ENCODE results near the gene CUX1.

Gene CUX1

DNA sequence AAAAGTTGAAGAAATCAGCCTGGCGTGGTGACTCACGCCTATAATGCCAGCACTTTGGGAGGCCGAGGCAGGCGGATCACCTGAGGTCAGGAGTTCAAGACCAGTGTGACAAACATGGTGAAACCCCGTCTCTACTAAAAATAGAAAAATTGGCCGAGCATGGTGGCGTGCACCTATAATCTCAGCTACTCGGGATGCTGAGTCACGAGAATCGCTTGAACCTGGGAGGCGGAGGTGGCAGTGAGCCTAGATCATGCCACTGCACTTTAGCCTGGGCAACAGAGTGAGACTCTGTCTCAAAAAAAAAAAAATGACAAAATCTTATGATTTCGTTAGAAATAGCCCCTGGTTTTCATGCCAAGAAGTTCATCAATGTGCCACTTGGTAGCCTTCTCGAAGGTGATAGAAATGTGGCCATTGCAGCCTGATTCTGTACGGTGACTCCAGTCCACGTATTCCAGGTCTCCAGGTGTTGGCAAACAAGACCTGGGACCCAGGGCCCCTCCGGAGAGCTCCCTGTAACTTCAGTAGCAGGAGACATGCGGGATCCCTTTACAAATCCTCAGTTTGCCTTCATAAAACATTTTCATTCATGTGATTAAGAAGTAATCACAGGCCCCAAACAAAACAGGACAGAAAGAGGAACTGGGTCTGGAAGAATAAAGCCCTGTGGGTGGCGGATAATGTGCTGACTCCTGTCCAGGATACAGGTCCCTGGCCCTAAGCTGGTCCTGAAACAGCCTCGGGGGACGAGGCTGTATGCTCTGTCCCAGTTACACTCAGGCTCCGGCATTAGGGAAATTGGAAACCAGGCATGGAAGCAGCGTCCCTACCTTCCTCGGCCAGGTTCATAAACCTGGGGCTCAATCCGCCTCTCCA is 262.0 kb downstream of the CUX1 start:
- CTCF ChIA-PET = no interaction called here
- Mint-ChIP-seq H3K9me3 (peaks cover 2% of the 10 kb centered on the region), H3K27me3 (no peaks in the 10 kb centered on the region), H3K4me1 (peaks cover 4% of the 10 kb centered on the region), H3K27ac (no peak overlapping the region), H3K4me3 (no peak overlapping the region), H3K36me3 (no peaks in the 10 kb centered on the region)
- no peak for DNase-seq

DNA sequence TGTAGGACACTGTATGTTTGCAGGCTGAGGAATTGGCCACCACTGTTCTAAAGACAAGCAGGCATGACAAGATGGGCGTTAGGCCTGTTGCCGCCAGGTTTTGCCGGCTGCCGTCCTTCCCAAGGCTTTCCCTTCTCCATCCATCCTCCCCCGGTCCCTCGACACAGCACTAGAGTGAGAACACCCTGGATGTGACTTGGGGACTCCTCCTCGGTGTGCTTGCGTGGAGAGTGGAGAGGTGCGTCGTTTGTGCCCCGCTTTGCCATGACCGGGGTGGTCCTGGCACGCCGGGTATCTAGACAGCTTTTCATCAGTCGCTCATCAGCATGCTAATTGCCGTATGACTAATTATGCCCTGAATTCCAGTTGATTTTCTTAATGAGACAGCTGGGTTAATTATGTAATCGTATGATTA is 262.6 kb downstream of the CUX1 start:
- H3K4me1 Mint-ChIP-seq = peaks cover 4% of the 10 kb centered on the region
- no peaks in the 10 kb centered on the region for H3K27me3 Mint-ChIP-seq

DNA sequence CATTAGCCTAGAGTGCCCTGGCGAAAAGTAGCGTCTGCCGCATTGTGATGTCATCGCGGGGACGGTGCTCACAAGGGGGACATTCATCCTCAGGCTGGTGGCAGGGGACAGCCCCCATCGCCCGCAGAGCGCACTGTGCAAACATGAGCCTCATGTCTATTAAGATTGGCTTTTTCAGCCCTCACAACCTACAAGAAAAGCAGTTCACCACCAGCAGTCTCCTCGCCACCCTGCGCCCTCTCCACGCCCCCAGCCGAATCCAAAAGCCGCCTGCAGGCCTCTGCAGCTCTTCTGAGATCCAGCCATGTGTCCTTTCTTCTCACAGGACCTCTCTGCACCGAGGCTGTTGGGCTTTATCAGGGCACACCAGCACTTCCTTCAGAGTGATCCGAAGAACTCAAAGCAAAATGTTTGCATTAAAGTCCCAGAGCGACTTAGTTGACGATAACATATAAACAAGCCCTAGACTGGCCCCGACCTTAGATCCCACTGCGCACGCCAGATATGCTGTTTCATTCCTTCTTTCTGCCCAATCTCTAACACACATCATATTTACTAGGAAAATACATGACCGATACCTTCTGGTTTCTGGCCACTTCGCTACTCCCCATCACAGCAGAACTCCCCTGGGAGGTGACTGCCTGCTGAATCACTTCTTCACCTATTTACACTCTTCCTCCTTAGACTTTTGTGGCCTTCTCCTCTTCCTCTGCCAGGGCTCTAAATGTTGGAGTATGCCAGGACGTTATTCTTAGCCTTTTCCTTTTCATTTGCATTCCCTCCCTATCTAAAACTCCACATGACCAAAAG is 263.2 kb downstream of the CUX1 start:
- Mint-ChIP-seq H3K4me1 (peaks cover 4% of the 10 kb centered on the region), H3K27me3 (no peaks in the 10 kb centered on the region), H3K36me3 (no peaks in the 10 kb centered on the region), H3K4me3 (no peak overlapping the region), H3K9me3 (peaks cover 8% of the 10 kb centered on the region), H3K27ac (no peak overlapping the region)
- no peak for DNase-seq
- CTCF ChIA-PET = no interaction called here

More for the DNA sequence above, 262.6 kb downstream of the CUX1 start:
- CTCF ChIA-PET = no interaction called here
- H3K4me3 Mint-ChIP-seq = no peak overlapping the region
- no peak overlapping the region for H3K27ac Mint-ChIP-seq
- DNase-seq = no peak
- peaks cover 6% of the 10 kb centered on the region for H3K9me3 Mint-ChIP-seq
- H3K36me3 Mint-ChIP-seq = no peaks in the 10 kb centered on the region

DNA sequence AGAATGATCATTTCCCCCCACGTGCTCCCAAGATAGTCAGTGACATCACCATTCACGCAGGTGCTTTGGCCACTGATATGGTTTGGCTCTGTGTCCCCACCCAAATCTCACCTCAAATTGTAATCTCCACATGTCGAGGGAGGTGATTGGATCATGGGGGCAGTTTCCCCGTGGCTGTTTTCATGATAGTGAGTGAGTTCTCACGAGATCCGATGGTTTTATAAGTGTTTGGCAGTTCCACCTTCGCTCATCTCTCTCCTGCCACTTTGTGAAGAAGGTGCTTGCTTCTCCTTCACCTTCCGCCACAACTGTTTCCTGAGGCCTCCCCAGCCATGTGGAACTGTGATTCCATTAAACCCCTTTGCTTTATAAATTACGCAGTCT is 263.8 kb downstream of the CUX1 start:
- Mint-ChIP-seq H3K36me3 (peaks cover 2% of the 10 kb centered on the region), H3K27ac (no peak overlapping the region), H3K9me3 (peaks cover 10% of the 10 kb centered on the region), H3K27me3 (no peaks in the 10 kb centered on the region), H3K4me1 (peaks cover 4% of the 10 kb centered on the region), H3K4me3 (no peak overlapping the region)
- CTCF ChIA-PET = no interaction called here
- DNase-seq = no peak

DNA sequence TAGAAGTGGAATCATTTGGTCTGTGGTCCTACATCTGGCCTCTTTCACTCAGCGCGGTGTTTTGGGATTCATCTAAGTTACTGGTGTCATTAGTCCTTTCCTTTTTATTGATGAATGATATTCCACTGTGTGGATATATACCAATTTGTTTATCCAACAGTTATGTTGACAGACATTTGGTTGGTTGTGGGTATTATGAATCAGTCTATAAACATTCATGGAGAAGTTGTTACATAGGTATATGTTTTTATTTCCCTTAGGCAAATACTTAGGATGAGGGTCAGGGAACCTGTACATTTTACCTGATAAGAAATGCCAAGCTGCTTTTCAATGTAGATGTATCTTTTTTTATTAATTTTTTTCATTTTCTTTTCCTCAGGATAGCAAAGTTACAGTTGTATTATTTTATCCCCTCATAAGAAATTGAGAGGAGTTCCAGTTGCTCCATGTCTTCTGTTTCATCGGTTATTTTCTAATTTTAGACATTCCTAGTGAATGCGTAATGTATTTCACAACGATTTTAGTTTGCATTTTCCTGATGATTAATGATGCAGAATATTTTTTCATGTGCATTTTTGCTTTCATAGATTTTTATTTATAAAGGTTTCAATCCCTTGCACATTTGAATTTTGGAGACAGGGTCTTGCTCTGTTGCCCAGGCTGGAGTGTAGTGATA is 265.4 kb downstream of the CUX1 start:
- DNase-seq = no peak
- no peaks in the 10 kb centered on the region for H3K4me1 Mint-ChIP-seq
- peaks cover 11% of the 10 kb centered on the region for H3K9me3 Mint-ChIP-seq
- H3K4me3 Mint-ChIP-seq = no peak overlapping the region
- H3K36me3 Mint-ChIP-seq = peaks cover 3% of the 10 kb centered on the region
- no peaks in the 10 kb centered on the region for H3K27me3 Mint-ChIP-seq
- CTCF ChIA-PET = no interaction called here
- no peak overlapping the region for H3K27ac Mint-ChIP-seq

DNA sequence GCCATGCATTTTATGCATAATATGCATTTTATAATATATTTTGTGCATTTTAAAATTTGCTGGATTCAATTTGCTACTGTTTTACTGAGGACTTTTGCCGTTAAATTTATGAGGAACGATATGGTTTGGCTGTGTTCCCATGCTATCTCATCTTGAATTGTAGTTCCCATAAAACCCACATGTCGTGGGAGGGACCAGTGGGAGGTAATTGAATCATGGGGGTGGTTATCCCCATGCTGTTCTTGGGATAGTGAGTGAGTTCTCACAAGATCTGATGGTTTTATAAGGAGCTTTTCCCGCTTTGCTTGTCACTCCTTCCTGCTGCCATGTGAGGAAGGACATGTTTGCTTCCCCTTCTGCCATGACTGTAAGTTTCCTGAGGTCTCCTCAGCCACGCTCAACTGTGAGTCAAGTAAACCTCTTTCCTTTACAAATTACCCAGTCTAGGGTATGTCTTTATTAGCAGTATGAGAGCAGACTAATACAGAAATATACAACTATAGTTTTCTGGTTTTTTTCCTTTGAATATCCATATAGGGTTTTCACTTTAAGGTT is 267.9 kb downstream of the CUX1 start:
- Mint-ChIP-seq H3K9me3 (peaks cover 22% of the 10 kb centered on the region), H3K27ac (no peak overlapping the region), H3K27me3 (no peaks in the 10 kb centered on the region), H3K4me1 (no peaks in the 10 kb centered on the region), H3K4me3 (no peak overlapping the region), H3K36me3 (peaks cover 3% of the 10 kb centered on the region)
- CTCF ChIA-PET = no interaction called here
- DNase-seq = no peak

DNA sequence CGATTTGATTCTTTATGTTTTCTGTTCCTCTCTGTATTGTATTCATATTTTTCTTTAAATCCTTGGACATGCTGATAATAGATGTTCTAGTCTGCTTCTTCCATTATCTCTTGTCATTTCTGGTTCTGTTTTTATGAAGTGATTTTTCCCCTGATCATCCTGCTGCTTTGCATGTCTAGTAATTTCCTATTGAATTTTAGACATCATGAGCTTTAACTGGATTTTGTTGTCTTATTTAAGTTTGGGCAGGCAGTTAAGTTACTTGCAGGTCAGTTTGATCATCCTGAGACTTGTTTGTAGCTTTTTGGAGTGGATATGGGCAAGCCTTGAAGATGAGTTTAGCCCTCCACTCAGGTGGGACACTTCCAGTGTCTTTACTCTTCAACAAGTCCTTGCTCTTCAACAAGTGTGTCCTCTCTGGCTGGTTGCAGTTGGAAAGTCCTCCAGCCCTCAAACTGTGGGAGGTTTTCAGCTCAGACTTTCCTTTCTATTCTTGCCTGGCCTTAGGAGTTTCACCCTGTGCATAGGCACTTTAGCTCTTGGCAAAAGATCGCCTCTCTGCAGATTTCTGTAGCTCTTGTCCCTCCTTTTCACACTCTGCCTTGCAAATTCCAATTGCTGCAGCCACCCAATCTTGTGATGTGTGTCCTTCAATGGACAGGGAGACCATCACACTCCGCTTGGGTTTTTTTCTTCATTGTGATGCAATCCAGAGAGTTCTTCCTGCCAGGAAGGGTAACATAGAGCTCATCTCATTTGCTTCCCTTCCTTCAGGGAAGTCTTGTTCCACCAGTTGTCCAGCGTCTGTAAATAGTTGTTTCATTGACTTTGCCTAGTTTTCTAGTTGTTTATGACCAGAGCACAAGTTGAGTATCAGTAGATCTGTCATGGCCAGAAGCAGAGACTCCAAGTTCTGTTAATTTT is 272.0 kb downstream of the CUX1 start:
- no peak for DNase-seq
- H3K27me3 Mint-ChIP-seq = no peaks in the 10 kb centered on the region
- H3K9me3 Mint-ChIP-seq = peaks cover 22% of the 10 kb centered on the region
- H3K4me3 Mint-ChIP-seq = no peak overlapping the region
- CTCF ChIA-PET = no interaction called here
- no peaks in the 10 kb centered on the region for H3K4me1 Mint-ChIP-seq
- peaks cover 3% of the 10 kb centered on the region for H3K36me3 Mint-ChIP-seq
- H3K27ac Mint-ChIP-seq = no peak overlapping the region

DNA sequence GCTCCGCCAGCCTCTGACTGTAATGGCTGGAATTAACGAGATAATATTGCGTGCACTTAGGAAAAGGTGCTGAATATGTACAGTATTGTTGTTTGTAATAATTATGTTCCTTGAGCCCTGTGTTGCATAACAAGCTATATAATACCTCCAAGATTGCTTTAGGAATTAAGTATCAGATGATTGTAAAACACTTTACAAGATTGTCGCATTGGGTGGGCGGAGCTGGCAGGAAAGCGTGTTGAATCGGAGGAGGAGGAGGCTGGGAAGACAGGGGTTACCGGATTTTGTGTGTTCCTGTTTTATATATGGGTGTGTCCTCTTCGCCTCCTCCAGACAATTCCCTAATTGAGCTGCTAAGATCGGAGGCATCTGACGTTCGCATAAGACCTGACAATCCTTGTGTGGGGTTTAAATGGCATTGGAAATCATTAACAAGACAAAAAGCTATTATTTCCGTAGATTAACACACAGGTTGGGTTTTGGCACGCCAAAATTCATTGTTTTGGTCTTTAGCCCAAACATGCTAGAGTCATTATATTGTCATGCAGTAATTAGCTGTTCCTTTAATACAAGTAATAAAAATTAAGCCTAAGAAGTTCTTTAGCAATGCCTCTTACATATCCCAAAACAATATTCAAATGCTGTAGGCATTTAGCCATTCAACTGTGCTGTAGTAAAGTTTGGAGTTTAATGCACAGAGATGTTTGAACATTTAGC is 276.3 kb downstream of the CUX1 start:
- no peaks in the 10 kb centered on the region for H3K36me3 Mint-ChIP-seq
- no peaks in the 10 kb centered on the region for H3K4me1 Mint-ChIP-seq
- no peak for DNase-seq
- no peak overlapping the region for H3K27ac Mint-ChIP-seq
- H3K4me3 Mint-ChIP-seq = no peak overlapping the region
- no peaks in the 10 kb centered on the region for H3K27me3 Mint-ChIP-seq
- CTCF ChIA-PET = no interaction called here
- H3K9me3 Mint-ChIP-seq = peaks cover 10% of the 10 kb centered on the region

DNA sequence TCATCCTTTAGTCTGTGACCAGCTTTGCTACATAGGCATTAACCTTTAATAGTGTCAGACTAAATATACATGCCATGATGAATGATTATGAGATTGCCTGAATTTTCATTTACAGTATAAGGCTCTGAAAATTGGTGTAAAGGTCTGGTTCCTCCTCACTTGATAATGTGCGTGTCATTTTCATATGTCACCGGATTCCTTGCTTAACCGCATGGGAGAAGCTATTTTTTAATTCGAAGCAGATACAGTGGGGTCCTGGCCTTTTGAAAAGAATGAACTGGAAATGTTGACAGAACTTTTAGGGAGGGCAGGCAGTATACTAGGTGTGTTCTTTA is 276.9 kb downstream of the CUX1 start:
- DNase-seq = no peak
- Mint-ChIP-seq H3K4me3 (no peak overlapping the region), H3K36me3 (no peaks in the 10 kb centered on the region), H3K4me1 (no peaks in the 10 kb centered on the region), H3K27ac (no peak overlapping the region), H3K9me3 (peaks cover 6% of the 10 kb centered on the region), H3K27me3 (no peaks in the 10 kb centered on the region)
- CTCF ChIA-PET = no interaction called here

DNA sequence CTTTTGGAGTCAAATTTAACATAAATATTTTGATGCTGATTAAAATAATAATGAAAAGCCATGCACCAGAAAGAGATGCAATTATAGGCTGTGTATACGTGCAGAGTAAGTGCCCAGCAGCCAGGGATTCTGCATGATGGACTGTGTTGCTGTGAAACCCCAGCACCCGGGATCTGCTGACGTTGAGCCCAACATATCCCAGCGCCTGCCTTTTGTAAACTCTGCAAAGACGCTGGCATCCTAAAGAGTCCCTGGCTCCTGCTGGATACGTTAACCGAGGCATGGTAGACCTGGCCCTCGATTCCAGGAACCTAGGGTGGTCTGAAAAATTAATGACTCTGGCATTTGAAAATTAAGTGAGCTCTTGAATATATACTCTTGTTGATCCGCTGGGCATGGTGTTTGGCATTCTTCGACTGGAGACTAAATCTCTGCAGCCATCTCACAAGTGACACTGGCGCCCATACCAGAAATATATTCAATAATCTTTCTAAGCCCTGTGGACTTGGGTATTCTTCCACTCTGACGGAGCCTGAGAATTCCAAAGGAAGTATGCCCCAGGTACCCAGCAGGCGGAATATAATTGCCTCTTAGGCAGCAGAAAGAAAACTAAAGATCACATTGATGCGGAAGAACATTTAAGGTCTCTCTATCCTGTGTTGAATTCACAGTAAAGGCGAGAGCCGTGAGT is 278.0 kb downstream of the CUX1 start:
- no peak overlapping the region for H3K4me3 Mint-ChIP-seq
- no peaks in the 10 kb centered on the region for H3K36me3 Mint-ChIP-seq
- no peak for DNase-seq
- no peaks in the 10 kb centered on the region for H3K27me3 Mint-ChIP-seq
- H3K4me1 Mint-ChIP-seq = no peaks in the 10 kb centered on the region
- H3K9me3 Mint-ChIP-seq = no peaks in the 10 kb centered on the region
- CTCF ChIA-PET = no interaction called here
- no peak overlapping the region for H3K27ac Mint-ChIP-seq

DNA sequence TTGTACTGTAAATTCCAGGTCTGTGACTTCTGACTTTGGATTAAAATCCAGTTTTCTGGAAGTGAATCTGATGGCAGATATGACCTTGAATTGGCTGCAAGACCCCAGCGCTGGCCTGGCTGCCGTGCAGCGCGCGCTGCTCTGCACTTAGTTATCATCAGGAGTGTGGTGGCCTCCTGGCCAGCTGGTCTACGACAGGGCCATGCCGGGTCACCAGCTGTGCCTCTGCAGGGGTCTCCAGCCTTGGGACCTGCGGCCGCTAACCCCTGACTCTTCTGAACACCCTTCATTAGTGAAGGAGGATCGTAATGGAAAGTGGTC is 278.5 kb downstream of the CUX1 start:
- CTCF ChIA-PET = no interaction called here
- Mint-ChIP-seq H3K4me1 (no peaks in the 10 kb centered on the region), H3K27me3 (no peaks in the 10 kb centered on the region)

DNA sequence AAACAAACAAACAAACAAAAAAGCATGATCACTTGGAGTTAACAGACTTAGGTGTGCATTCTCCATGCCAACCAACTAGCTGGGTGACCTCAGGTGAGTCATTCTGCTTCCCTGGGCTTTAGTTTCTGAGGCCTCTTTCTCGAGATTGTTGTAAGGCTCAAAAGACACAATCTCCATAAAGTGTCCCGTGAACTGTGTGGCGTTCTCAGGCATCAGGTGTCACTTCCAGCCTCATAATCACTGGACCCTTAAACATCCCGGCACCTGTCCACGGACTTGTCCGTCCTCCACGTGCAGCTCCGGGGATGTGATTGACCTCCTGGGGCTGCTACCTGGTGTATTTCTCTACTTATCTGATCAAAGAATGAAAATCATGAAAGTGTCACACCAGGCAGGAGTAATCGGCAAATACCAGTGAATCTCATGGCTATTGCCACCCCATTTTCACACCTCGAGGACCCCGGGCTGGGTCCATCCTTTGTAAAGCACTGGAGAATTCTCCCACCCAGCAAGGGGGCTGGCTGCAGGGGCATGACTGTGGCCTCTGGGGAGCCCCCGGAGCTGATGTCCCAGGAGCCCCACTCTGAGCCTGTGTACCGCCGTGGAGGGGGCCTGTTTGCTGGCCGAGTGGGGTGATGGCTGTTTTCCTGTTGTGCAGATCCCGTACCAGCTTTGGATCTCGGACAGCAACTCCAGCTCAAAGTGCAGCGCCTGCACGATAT is 279.4 kb downstream of the CUX1 start:
- Mint-ChIP-seq H3K9me3 (no peaks in the 10 kb centered on the region), H3K27me3 (no peaks in the 10 kb centered on the region), H3K4me1 (no peaks in the 10 kb centered on the region), H3K36me3 (no peaks in the 10 kb centered on the region), H3K27ac (no peak overlapping the region), H3K4me3 (no peak overlapping the region)
- DNase-seq = no peak
- CTCF ChIA-PET = no interaction called here

More for the DNA sequence above, 278.5 kb downstream of the CUX1 start:
- H3K4me3 Mint-ChIP-seq = no peak overlapping the region
- H3K36me3 Mint-ChIP-seq = no peaks in the 10 kb centered on the region
- H3K9me3 Mint-ChIP-seq = no peaks in the 10 kb centered on the region
- H3K27ac Mint-ChIP-seq = no peak overlapping the region
- no peak for DNase-seq

Measured in activated naive CD4-positive, alpha-beta T cell treated with anti-CD3 and anti-CD28 coated beads, Interleukin-2, amount 10 ng/mL, durations not matched to agents 7 days and 5 days (primary cell).